Cardiac muscle cell (in vitro differentiated cells and primary cell): Measurements from ENCODE around the gene HOXB2. TPM values are rescaled to one million over a fixed set of nuclear protein-coding genes. Genes with fewer than 3 reads are reported as not detected.
"Not testable (repeated sequence)": the region's sequence is repeated elsewhere in the genome, so short reads cannot be mapped to it uniquely, and the experiment has no call there.

ENCODE experiments used
- DNase-seq, 2 donors: peaks; one replicate each; pipeline versions ENCODE4 v3.0.0 to v3.0.0-alpha.2; 2010 to 2017; ENCODE audit warnings: low read depth in 1 of 2, low spot score in 1 of 2
- H3K27ac ChIP-seq: fragments of 200-600 bp; sonication (generic); 2 replicates; pipeline ENCODE4 v1.5.1; 2016
- H3K27me3 ChIP-seq: fragments of 200-600 bp; sonication (generic); 2 replicates; pipeline ENCODE4 v1.6.0; 2016; ENCODE audit warnings: control low read depth
- H3K36me3 ChIP-seq: fragments of 200-600 bp; sonication (generic); 2 replicates; pipeline ENCODE4 v1.5.1; 2016; ENCODE audit warnings: control low read depth
- H3K4me1 ChIP-seq: fragments of 200-600 bp; sonication (generic); 2 replicates; pipeline ENCODE4 v1.8.1; 2017; ENCODE audit warnings: low read depth, mild to moderate bottlenecking, mixed run types
- H3K4me3 ChIP-seq: fragments of 200-600 bp; sonication (generic); 2 replicates; pipeline ENCODE4 v1.5.1; 2016; ENCODE audit warnings: mild to moderate bottlenecking
- H3K9me3 ChIP-seq: fragments of 200-600 bp; sonication (generic); 2 replicates; pipeline ENCODE4 v1.5.1; 2017; ENCODE audit warnings: low read depth, mild to moderate bottlenecking, control low read depth
- CTCF ChIP-seq: IDR thresholded peaks from 2 replicates; pipeline ENCODE4 v1.5.1; 2012; ENCODE audit warnings: low read depth, mild to moderate bottlenecking, low read length
- polyA plus RNA-seq: library from polyadenylated mRNA; unstranded; fragments of >200 nt; fragmentation: Nextera tagmentation; extraction: Ambion mirVana; gene quantifications from 2 replicates; pipeline ENCODE4 v1.2.1, GENCODE V29; 2016
- total RNA-seq: library from RNA; depleted of rRNA; stranded (reverse); fragments of >200 nt; gene quantifications from 2 replicates; pipeline ENCODE4 v1.2.3, GENCODE V29; 2016

HOXB2 gene
- total and polyA plus RNA-seq, 2 experiments from 2014 or later = 107 to 111 TPM

- no peak for TF ChIP-seq CTCF
- Histone ChIP-seq H3K36me3 (peaks cover 7% of the 10 kb centered on the region), H3K9me3 (no peaks in the 10 kb centered on the region), H3K4me1 (peaks cover 33% of the 10 kb centered on the region), H3K27ac (peak overlapping the region; percentile 98), H3K27me3 (no peaks in the 10 kb centered on the region), H3K4me3 (peak overlapping the region; percentile 90)
- peak; percentile 65 to 85 for DNase-seq
These were observed 3.3 kb downstream of the HOXB2 start for GRCh38 chr17:48541577-48542113.

- Histone ChIP-seq H3K27ac (peak overlapping the region; percentile 98), H3K9me3 (no peaks in the 10 kb centered on the region), H3K27me3 (no peaks in the 10 kb centered on the region), H3K4me1 (peaks cover 31% of the 10 kb centered on the region), H3K4me3 (peak overlapping the region; percentile 90), H3K36me3 (peaks cover 7% of the 10 kb centered on the region)
- TF ChIP-seq CTCF = no peak
- peak in 1 of 2 donors; percentile 38 for DNase-seq
These were observed 3.8 kb downstream of the HOXB2 start for GRCh38 chr17:48541036-48541576.

GRCh38 chr17:48540213-48540612 is 4.7 kb downstream of the HOXB2 start:
- peak overlapping the region; percentile 98 for H3K27ac ChIP-seq
- peak overlapping the region; percentile 90 for H3K4me3 ChIP-seq
- no peak for TF ChIP-seq CTCF
- no peaks in the 10 kb centered on the region for H3K9me3 ChIP-seq
- peaks cover 22% of the 10 kb centered on the region for H3K4me1 ChIP-seq
- H3K27me3 ChIP-seq = no peaks in the 10 kb centered on the region
- peaks cover 7% of the 10 kb centered on the region for H3K36me3 ChIP-seq
- DNase-seq = no peak

- no peaks in the 10 kb centered on the region for H3K9me3 ChIP-seq
- H3K27me3 ChIP-seq = no peaks in the 10 kb centered on the region
These were observed 5.7 kb downstream of the HOXB2 start for GRCh38 chr17:48539177-48539576.

GRCh38 chr17:48537316-48537715 is 7.6 kb downstream of the HOXB2 start:
- TF ChIP-seq CTCF = no peak
- Histone ChIP-seq H3K27ac (no peak overlapping the region), H3K36me3 (no peaks in the 10 kb centered on the region), H3K9me3 (no peaks in the 10 kb centered on the region), H3K4me1 (peaks cover 36% of the 10 kb centered on the region), H3K4me3 (no peak overlapping the region), H3K27me3 (no peaks in the 10 kb centered on the region)
- DNase-seq = no peak

More at GRCh38 chr17:48539177-48539576, 5.7 kb downstream of the HOXB2 start:
- H3K27ac ChIP-seq = no peak overlapping the region
- H3K36me3 ChIP-seq = peaks cover 7% of the 10 kb centered on the region
- peaks cover 23% of the 10 kb centered on the region for H3K4me1 ChIP-seq
- no peak for TF ChIP-seq CTCF
- DNase-seq = peak in 1 of 2 donors; percentile 63
- H3K4me3 ChIP-seq = no peak overlapping the region

- H3K4me3 ChIP-seq, H3K9me3 ChIP-seq, H3K36me3 ChIP-seq, H3K27ac ChIP-seq, H3K27me3 ChIP-seq, DNase-seq: not testable (repeated sequence)
- peaks cover 45% of the 10 kb centered on the region for H3K4me1 ChIP-seq
These were observed 8.9 kb downstream of the HOXB2 start for GRCh38 chr17:48535793-48536559.
